GM19351 (cell line): Measurements from ENCODE around the gene SYT9.
A peak's percentile ranks its signal among the peaks of the same experiment; 100 is the strongest.

Experiments used
- ATAC-seq: cut with Tn5 transposase; IDR thresholded peaks from one replicate; pipeline ENCODE4 v1.9.1; 2021; ENCODE audit warnings: mild to moderate bottlenecking, moderate library complexity; ENCODE audit not compliant: unreplicated experiment

SYT9 gene

DNA sequence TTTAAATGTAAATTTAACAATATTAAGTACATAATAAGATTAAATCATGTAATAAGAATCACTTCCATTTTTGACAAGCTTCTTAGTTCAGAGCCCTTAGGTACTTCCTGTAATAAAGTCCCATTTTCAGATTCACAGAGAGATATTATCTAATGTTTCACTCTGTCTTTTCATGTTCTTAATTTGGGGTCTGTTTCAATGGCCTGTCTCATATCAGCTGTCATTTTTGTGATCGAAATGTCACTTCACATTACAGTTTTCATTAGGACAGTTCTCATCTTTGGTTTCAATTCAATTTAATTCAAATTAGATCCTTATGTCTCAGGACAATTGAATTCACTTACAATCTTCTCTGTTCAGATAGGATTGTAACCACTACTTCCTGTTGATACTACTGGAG, 211.0 kb downstream of the SYT9 start:
- no peak for ATAC-seq

DNA sequence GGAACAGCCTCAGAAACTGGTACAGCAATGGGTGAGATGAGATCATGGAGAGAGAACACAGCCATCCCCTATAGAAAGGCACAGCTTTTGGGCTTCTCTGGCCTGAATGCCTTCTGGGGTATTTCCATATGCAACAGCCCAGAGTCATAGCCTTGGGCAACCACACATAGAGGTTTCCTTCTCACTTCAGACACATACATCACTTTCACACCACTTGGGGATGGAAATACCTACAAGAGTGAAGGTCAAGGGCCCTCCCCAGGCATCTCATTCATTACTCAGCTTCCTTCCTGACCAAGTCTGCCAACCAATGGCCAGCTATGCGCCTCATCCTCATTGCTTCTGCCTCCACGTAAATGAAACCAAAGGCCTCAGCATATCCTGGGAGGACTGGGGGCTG, 215.9 kb downstream of the SYT9 start:
- ATAC-seq: peak; percentile 93

DNA sequence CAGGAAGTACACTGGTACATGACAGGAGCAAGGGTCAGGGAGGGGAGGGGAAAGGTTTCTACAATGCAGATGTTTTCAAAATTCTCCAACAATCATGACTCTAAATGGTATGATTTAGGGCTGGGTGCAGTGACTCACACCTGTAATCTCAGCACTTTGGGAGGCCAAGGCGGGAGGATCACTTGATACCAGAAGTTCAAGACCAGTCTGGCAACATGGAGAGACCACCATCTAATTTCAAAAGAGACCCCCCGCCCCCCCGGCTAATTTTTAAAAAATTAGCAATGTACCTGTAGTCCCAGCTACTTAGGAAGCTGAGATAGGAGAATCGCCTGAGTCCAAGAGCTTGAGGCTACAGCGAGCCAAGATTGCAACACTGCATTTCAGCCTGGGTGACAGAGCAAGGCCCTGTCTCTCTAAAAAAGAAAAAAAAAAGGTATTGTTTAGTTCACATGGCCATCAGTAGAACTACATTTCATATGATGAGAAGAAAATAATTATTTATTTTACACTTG, 217.7 kb downstream of the SYT9 start:
- ATAC-seq: no peak

DNA sequence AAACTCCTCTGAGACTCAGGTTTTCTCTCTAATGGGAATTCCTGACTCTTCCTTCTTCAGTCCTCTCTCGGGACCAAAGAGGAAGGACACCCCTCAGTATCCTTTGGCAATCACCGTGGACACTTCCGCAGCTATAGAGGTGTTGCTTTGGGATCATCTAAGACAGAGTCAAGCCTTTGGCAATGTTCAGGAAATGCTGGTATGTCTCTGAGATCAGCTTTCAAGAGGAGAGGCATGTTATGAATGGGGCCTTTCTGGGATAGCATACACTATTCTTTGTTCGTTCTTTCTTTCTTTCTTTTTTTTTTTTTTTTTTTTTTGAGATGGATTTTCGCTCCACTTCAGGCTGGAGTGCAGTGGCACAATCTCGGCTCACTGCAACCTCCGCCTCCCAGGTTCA, 219.4 kb downstream of the SYT9 start:
- no peak for ATAC-seq

DNA sequence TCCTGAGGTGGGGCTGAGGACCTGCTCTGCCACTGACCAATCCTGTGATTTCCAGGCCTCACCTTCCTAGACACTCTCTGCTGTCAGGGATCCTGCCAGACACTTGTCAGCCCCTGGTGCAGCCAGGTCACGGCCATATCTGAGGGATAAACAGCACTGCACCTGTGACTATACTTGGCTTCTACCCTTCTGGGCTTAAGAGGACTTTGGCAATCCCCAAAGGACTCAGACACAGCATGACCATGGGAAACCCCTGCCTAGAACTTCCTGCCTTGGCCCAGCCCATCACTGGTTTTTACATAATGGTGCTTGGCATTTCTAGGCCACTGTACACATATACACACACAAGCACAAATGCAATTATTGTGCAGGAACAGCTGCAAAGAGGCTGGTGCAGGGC, 222.0 kb downstream of the SYT9 start:
- peak; percentile 87 for ATAC-seq

DNA sequence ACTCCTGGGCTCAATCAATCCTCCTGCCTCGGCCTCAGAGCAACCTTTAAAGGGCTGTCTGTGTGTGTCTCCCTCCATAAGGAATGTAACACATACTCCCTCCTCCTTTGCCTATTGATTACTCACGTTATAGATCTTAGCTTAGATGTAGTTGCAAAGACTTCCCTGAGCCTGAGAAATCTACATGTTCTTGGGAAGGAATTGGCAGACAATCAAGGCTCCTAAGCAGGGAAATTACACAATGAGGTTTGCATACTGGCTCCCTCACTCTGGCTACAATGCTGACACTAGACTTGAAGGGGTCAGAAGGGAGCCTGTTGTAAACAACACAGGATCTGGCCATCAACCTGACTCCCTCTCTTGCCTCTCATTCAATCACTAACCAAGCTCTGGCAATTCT, 228.4 kb downstream of the SYT9 start:
- ATAC-seq: no peak

DNA sequence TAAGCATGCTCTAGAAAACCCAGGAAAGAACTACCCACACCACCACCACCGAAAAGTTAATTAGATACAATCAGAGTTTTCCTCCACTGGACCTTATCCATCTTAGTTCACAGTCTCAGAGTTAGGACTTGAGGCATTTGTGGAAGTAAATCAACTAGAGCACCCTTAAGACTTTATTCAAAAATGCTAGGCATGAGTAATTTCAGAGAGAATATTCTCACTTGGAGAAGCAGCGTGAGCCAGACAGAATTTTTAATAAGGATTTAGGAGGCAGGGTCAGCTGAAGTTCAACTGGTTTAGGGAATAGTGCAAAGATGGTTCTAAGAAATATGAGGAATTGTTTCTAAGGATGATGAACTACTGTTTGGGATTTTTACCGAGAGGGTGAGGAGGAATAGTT, 232.4 kb downstream of the SYT9 start:
- ATAC-seq: no peak

DNA sequence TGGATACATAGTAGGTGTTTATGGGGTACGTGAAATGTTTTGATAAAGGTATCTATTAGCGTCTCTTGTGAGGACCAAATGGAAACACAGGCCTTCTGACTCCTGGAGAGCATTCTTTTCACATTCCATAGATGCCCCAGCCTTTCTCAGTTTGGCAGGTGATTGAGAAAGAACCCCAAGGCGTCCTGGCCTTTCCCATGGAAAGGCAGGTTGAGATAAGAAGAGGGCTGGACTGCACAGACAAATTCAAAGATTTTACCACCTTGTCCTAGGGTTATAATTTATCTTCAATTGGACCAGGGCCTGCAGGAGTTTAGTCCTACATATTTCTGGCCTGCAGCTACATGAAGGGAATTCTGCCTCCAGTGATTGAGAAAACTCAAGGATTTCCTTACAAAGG, 232.9 kb downstream of the SYT9 start:
- no peak for ATAC-seq

DNA sequence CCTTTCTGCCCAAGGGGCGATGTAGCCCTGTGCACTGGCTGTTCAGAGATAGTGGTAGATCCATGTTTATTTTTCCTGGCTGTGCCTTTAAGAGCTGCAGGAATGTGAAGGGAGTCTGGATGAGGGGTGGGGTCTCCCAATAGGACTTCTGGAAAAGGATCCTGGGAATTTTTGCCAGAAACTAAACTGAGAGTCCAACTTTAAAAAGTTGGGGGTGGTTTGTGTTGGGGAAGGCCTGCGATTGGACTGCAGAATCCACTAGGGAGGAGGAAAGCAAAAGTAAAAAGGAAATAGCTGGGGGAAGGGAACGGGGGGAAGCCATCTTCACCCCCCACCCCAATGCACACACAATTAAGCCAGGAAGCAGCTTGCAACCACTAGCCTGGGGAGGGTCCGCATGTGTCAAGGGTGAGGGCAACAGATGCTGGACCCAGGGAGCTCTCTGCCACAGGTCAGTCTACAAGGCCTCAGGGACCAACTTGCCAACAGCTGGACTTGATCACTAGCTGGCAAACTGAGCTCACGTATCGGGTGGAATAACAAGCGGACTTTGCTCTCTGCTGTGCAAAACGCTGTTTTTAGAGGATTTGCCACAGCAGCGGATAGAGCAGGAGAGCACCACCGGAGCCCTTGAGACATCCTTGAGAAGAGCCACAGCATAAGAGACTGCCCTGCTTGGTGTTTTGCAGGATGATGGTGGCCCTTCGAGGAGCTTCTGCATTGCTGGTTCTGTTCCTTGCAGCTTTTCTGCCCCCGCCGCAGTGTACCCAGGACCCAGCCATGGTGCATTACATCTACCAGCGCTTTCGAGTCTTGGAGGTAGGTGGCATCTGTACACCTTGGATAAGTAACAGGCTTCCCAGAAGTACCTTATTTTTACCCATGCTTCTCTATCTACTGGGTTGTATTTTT, 233.7 kb downstream of the SYT9 start, which contains the start of gene OLFML1:
TSS of gene OLFML1 (plus strand) at position 321 of the 912 bp plus-strand sequence. CDS start at position 691, 370 bp downstream.
- no peak for ATAC-seq

DNA sequence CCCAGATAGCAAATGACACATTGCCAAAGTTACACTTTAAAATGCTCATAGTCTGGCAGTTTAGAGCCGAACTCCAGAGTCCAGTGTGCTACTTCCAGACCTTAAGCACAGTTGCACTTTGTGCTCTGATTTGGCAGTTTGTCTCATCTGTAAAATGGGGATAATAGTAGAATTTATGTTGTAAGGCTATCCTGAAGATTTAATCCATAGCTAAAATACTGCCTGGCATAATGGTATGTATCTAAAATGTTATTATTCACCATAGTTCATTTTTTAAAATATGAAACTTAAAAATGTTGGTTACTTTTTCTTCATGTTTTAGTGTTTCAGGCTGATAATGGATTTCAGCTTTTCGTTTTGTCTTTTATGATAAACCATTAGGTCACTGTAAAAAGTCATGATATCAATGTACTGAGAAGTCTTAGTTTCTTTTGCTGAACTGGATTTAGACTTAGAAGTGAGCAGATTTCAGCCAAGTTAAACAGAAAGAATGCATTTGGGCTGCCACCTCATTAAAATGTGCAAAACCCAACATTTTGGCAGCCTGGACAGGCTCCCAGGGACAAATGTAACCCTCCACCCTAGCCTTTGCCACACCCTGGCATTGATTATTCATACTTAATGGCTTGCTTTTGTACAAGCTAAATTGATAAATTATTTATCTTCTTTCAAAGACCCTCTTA, 234.5 kb downstream of the SYT9 start:
- no peak for ATAC-seq

DNA sequence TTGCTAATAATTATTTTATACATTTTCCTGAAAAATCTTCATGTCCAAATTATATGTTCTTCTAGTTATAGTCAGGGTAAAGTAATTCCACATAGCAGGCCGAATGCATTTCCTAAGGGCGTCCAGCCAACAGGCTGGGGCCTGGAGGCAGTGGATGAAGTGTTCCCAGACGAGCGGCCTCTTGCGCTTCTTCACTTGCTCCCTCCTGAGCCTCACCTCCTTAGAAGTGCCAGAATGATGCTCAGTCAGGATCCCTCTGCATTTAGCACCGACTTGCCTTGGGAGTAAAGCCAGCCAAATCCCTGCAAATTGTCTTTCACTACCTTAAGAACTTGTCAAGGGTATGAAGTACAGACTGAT, 235.1 kb downstream of the SYT9 start:
- no peak for ATAC-seq

DNA sequence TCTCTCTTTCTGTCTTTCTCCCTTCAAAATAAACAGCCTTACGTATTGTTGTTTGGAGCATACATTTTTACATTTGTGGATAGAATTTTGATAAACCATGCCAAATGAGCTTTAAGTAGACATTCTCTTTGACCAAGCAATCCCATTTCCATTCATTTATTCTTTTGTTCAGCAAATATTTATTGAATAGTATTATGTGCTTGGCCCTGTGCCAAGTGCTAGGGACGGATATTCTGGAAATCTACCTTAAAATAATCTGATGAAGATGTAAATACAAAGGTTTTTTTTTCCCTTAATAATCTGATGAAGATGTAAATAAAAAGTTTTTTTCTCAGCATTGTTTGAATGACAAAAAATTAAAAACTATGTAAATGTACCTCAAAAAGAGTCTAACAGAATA, 235.7 kb downstream of the SYT9 start:
- ATAC-seq: no peak

DNA sequence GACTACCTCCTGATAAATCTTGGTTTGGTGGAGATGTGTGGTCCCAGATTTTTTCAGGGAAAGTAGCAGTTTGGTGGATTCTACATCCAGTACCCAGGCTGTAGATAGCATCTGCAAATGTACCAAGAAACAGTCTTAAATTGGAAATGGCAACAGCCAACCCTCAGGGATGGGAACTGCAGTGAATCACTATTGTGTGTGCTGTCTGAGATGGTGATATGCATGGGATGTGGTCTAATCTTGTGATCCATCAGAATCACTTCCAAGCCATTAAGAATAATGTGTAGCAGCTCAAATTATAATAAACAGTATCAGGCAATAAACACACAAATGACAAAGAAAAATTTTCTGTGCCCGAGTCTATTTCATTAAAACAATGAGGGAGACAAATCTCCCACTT, 237.0 kb downstream of the SYT9 start:
- ATAC-seq: no peak

DNA sequence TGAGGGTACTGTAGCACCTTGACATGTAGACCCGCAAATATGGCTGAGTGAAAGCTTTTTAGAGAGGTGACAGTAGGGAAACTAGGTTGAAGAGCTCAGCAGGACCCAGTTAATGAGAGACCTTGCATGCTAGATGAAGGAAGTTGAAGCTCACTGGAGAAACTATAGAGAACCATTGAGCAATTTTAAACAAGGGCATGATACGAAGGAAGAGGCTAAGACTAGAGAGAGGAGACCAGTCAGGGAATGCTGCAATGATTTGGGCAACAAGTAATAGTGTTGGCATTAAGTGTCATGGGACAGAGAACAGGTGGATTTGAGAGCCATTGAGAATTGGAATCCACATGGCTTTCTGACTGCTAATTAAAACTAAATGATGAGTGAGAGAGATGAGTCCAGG, 237.7 kb downstream of the SYT9 start:
- ATAC-seq: no peak

DNA sequence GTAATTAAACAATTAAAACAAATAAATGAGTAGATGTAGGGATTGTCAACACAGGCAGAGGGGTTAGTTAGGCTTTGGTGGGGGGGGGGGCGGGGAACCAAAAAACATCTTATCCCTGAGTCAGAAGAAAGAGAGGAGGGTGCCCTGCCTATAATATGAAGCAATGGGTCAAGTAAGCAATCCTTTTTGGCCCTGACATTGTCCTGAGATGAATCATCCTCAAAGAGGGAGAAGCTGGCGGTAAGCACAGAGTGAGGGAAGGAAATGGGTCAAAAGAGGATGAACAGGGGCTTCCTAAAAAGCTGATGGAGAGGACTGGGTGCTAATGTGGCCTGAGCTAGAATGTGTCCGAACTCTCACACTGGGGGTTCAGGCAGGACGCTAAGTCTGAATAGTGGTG, 238.3 kb downstream of the SYT9 start:
- no peak for ATAC-seq

DNA sequence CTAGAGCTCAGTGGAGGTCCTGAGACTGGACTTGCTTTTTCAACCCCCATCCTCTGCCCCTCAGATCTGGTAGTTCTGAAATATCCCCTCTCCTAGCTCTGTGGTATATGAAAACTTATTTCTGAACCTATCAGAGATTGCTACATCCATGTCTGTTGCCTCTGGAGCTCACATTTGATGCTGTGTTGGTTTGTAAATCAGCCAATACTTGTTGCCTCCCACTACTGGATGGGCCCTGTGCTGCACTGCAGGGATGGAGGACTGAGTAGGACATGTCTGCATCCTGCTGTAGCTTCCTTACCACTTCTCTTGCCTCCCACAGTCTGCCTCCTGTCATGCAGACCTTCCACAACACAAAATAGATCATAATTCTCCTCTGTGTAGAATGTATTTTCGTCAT, 238.8 kb downstream of the SYT9 start:
- ATAC-seq: no peak

DNA sequence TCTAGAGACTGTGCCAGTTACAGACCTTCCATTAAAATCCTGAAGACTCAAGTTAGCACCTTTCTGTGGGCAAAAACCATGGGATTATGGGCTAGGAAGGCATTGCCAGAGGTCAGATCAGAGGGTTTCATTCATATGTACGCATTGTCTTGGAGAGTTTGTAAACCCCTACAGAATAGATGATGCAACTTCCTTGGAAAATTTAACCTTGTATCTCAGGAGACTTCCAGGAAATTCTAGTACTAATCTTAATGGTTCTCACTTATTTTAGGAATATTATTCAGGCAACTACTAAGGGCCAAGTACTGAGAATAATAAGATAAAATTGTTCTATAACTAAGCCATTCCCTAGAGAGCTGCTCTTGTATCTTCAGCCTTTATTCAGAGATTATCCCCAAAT, 240.5 kb downstream of the SYT9 start:
- no peak for ATAC-seq

DNA sequence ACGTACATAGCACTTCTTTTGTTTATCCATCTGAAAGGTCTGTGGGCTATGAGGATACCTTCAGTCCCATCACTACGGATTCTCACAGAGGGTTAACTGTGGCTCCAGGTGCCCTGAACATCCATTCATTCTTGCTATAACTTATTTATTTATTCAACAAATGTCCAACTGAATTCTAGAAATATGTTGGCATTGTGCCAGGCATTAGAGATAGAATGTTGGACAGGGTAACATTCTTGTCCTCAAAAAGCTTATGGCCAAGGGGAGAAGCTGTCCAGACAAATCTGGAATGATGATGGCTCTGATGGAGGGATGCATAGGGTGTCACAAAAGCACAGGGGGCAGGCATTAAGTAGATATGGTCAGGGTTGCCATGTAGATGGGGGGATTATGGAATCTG, 242.0 kb downstream of the SYT9 start:
- no peak for ATAC-seq

DNA sequence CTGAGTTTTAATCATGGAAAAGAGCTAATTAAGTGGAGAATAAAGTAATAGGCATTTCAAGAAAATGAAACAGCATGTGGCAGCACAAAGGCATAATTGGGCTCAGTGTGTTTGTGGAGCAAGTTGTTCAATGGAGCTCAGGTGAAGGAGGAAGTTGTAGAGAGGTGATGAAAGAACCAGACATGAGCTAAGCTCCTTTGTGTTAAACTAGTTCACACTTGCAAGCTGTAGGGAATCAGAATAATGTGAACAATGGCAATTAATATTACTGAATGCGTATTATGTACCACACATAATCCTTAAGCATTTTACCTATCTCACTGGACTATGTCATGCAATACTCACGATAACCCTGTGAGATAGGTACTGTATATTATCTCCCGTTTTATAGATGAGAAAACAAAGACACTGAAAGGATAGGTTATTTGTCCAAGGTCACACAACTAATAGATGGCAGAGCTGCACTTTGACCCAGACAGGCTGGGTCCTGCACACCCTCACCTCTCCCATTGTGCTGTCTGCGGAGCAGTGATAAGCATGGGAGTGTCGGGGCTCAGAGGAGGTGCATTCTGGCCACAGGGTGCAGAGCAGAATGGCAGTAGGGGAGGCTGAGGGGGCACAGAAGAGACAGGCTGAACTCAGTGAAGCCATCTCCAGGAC, 242.5 kb downstream of the SYT9 start:
- no peak for ATAC-seq

DNA sequence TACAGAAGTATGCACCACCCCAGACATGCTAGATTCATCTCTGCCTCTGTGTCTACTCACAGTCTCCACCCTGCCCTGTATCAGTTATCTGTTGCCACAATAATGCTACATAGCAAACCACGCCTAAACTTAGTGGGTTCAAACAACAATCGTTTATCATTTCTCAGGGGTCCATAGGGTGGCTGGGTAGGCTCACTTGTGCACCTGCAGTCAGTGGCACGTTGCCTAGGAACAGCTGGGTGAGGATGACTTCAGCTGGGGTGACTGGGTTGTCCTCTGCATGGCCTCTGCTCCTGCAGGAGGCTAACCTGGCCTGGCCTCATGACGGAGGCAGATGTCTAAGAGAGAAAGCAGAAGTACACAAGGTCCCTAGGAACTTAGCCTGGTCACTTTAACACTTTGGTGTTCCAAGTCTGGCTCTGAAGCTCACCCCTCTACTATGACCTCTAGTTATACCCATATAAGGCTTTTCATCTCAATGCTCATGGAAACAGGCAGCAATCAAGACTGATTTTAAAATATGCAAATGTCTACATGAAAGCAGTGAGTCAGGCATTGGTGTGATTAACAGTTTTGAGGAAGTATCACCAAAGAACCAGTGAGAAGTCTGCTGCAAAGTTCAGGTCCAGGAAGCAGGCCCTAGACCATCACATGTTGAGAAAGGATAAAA, 244.3 kb downstream of the SYT9 start:
- peak; percentile 95 for ATAC-seq

DNA sequence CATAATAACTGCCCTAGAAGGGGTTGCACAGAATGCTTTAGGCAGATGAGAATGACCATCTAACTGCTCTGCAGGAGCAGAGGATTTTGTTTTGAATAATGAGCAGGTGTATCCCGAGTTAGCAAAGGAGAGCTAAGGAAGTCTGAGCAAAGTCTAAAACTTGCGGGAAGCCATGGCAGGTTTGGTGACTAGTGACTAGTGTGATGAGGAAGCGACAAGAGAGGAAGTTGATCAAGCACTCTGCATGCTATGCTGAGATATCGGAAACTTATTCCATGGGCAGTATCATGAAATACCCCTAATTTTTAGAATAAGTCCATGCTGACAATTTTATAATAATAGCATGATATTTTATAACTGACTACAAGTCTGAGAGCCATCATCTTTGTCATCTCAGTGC, 246.5 kb downstream of the SYT9 start:
- no peak for ATAC-seq
